Right hindlimb (tissue), 1 donor: ENCODE measurements around the gene SYNGR4.

Experiments used
- DNase-seq: peaks from one replicate; pipeline ENCODE4 v3.0.0-alpha.2; 2018

SYNGR4 gene

GRCh38 chr19:48341515-48342413 lies 22.4 kb upstream of the SYNGR4 start:
- no peak for DNase-seq

- DNase-seq = no peak
Measured at GRCh38 chr19:48342414-48342738, 21.8 kb upstream of the SYNGR4 start.

GRCh38 chr19:48342841-48343540 lies 21.2 kb upstream of the SYNGR4 start:
- DNase-seq = no peak

DNA sequence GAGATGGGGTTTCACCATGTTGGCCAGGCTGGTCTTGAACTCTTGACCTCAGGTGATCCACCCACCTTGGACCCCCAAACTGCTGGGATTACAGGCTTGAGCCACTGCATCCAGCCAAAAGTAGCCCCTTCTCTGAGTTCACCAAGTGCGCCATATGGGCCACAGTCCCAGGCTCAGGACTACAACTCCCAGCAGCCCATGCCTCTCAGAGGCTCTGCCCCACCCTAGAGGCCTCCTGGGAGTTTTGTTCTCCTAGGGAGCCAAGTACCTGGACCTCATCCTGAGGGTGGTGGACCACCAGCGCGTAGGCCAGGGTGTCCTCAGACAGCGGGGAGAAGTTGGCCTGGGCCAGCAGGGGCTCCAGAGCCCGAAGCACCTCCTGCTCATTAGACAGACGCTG lies 19.3 kb upstream of the SYNGR4 start:
- DNase-seq = no peak

DNA sequence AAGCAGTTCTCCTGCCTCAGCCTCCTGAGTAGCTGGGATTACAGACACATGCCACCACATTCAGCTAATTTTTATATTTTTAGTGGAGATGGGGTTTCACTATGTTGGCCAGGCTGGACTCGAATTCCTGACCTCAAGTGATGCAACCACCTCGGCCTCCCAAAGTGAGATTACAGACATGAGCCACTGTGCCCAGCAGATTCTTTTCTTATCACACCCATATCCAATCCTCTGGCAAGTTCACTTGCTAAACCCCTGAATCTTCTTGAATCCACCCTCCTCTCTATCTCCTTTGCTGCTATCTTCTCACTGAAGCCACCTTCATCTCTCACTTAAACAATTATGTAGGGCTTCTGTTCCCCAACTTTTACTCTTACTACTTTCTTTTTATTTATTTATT lies 18.0 kb upstream of the SYNGR4 start:
- DNase-seq = no peak

GRCh38 chr19:48348045-48348444 lies 16.1 kb upstream of the SYNGR4 start:
- DNase-seq = no peak

GRCh38 chr19:48348737-48349136 lies 15.4 kb upstream of the SYNGR4 start:
- DNase-seq = no peak

- no peak for DNase-seq
Measured at GRCh38 chr19:48350856-48351255, 13.3 kb upstream of the SYNGR4 start.

DNA sequence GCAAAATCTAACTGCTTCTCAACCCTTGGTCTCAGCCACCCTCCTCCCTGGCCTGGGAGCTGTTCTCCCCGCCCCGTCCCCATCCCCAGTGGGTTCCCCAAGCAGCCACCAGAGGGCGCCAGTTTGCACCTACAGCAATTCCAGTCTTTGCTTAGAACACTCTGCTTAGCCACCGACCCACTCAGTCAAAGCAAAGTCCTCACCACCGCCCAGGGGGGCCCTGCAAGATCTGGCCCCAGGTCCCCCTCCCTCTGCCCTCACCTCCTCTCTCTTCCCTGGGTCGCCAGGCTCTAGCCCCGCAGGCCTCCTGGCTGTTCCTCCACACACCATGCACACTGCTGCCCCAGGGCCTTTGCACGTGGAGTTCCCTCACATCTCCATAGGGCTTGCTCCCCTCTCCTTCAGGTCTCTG lies 12.8 kb upstream of the SYNGR4 start:
- peak; percentile 65 for DNase-seq

DNA sequence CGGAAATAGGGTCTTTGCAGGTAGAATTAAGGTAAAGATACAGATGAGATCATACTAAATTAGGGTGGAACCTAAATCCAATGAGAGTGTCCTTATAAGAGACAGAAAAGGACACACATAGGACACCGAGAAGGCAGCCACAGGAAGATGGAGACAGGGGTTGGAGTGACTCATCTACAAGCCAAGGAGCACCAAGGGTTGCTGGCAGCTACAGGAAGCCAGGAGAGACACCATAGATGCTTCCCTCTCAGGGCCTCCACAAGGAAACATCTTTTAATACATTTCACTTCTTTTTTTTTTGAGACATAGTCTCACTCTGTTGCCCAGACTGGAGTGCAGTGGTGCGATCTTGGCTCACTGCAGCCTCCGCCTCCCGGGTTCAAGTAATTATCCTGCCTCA lies 10.5 kb upstream of the SYNGR4 start:
- DNase-seq = no peak

DNA sequence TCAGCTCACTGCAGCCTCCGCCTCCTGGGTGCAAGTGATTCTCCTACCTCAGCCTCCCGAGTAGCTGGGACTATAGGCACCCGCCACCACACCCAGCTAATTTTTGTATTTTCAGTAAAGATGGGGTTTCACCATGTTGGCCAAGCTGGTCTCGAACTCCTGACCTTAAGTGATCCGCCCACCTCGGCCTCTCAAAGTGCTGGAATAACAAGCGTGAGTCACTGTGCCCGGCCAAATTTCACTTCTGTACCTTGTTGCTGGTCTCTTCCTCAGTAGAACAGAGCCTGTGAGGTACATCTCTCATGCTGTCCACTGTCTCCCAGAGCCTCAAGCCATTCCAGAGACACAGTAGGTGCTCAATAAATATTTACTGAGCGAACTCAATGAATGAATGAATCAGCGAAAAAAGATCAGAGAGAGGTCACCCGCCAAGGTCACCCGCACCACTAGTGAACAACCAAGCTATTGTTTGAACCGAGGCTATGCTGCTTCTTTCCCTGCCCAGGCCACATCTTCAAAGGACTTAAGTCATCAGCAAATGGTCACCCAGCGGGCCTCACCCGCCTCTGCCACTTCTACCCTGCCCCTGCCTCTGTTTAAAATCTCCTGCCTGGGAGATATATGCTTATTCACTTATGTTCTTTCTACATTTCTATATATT lies 9.7 kb upstream of the SYNGR4 start:
- DNase-seq = no peak

DNA sequence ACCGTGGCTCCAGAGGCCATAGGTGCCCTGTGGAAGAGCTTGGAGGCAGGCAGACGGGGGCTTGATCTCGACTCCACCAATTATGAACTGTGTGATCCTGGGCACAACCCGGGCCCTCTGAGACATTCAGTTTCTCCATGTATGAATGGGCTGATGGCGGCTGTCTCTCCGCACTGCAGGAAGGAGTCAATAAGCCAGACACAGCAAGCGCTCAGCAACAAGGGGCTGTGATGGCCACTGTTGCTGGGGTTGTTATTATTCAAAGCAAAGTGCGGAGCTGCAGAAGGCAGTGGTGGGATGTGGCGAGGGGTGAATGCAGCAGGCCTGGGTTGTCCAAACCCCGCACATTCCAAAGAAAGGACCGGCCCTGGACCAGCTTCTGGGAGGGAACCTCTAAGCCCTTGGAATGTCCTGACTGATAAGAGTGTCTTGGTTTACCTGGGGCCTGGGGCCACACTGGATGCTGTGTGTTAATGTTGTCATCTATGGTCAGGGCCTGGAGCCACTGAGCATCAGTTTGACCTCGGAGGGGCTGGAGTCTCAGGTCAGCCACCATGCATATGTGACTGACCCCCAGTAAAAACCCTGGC lies 8.7 kb upstream of the SYNGR4 start:
- no peak for DNase-seq

DNA sequence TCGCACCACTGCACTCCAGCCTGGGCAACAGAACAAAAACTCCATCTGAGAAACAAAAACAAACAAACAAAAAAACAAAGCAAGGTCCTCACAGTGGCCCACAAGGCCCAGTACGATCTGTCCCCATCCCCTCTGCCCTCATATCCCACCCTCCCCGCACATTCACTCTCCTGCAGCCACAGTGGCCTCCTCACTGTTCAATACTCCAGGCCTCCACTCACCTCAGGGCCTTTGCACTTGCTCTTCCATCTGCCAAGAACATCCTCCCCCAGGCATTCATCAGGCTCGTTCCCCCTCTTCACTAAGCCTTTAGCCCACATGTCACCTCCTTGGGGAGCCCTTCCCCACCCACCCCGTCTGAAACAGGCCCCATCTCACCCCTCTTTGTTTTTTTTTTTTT lies 5.0 kb upstream of the SYNGR4 start:
- DNase-seq = no peak

- DNase-seq = no peak
Measured at GRCh38 chr19:48361912-48362311, 2.3 kb upstream of the SYNGR4 start.

GRCh38 chr19:48362716-48363499 lies 1.3 kb upstream of the SYNGR4 start:
- peak; percentile 96 for DNase-seq

DNA sequence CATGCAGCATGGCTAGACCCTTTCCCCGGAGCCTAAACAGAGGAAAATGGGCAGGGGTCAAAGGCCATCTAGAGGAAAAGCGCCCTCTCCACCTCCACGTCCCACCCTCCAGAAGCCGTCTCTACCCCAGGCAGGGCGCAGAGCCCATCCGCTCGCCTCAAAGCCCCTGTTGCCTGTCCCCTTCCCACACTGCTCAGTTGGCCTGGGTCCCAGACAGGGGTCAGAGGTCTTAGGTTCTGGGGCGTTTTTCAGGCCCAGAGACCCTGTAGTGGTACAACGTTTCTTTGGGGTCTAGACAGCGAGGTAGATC lies 712 bp upstream of the SYNGR4 start:
- no peak for DNase-seq

GRCh38 chr19:48364598-48365348 lies 606 bp downstream of the SYNGR4 start:
- no peak for DNase-seq

DNA sequence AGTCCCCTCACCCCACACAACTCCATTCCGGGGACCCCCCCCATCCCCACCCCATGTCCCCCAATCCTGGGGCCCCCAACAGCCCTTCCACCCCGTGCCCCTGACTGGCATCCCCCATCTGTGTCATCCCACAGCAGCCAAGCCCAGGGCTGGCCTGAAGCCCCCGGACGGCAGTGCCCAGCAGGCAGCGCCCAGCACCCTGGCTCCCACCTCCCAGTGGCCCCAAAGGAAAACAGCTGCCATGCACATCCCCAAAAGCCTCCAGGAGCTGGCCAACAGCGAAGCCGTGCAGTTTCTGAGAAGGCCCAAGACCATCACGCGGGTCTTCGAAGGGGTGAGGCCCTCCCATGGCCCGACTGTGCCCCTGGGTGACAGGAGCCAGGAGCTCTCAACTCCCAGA lies 1.4 kb downstream of the SYNGR4 start:
- no peak for DNase-seq

GRCh38 chr19:48367855-48368254 lies 3.7 kb downstream of the SYNGR4 start:
- DNase-seq = no peak

- no peak for DNase-seq
Measured at GRCh38 chr19:48368936-48369335, 4.8 kb downstream of the SYNGR4 start.

DNA sequence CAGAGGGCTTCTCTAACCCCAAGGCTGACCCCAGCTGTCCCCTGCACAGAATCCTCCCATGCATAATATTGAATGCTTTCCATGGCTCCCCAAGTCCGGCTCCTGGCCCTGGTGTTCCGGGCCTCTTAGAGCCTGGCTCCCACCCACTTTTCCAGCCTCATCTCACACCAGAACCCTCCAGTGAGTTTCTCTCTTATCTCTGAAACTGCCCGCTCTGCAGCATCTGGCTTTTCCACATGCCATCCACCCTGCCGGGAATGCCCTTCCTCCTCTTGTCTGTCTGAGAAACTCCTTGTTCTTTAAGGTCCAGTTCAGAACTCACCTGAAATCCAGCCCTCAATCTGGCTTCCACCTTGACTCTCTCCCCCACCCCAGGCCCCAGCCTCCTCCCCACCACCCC lies 6.8 kb downstream of the SYNGR4 start:
- DNase-seq = no peak

GRCh38 chr19:48371367-48371766 lies 7.2 kb downstream of the SYNGR4 start:
- DNase-seq = no peak
